GM21515 (cell line): ENCODE data around the gene ATP8B3.
A peak's percentile ranks its signal among the peaks of the same experiment; 100 is the strongest.

ENCODE experiments used
- ATAC-seq: cut with Tn5 transposase; IDR thresholded peaks from one replicate; pipeline ENCODE4 v1.9.1; 2021; ENCODE audit not compliant: unreplicated experiment

Gene ATP8B3

GRCh38 chr19:1816530-1817298 is 4.6 kb upstream of the ATP8B3 start:
- ATAC-seq: no peak

- no peak for ATAC-seq
These were observed 3.8 kb upstream of the ATP8B3 start for GRCh38 chr19:1815605-1816529.

GRCh38 chr19:1814833-1815604 is 2.9 kb upstream of the ATP8B3 start:
- ATAC-seq: no peak

- ATAC-seq: no peak
These were observed 2.3 kb upstream of the ATP8B3 start for GRCh38 chr19:1814391-1814790.

GRCh38 chr19:1813192-1814182 is 1.4 kb upstream of the ATP8B3 start:
- no peak for ATAC-seq

- peak; percentile 71 for ATAC-seq
These were observed 533 bp upstream of the ATP8B3 start for GRCh38 chr19:1812426-1813191.

GRCh38 chr19:1811472-1811894 is 593 bp downstream of the ATP8B3 start:
- no peak for ATAC-seq

- no peak for ATAC-seq
These were observed 1.5 kb downstream of the ATP8B3 start for GRCh38 chr19:1810439-1811160.

- ATAC-seq: no peak
These were observed 2.4 kb downstream of the ATP8B3 start for GRCh38 chr19:1809678-1810077.

- no peak for ATAC-seq
These were observed 3.7 kb downstream of the ATP8B3 start for GRCh38 chr19:1808395-1808731.

GRCh38 chr19:1807695-1808394 is 4.2 kb downstream of the ATP8B3 start:
- ATAC-seq: no peak

- no peak for ATAC-seq
These were observed 4.9 kb downstream of the ATP8B3 start for GRCh38 chr19:1807030-1807694.

GRCh38 chr19:1806184-1807029 is 5.7 kb downstream of the ATP8B3 start:
- ATAC-seq: no peak

GRCh38 chr19:1805401-1806183 is 6.5 kb downstream of the ATP8B3 start:
- no peak for ATAC-seq

GRCh38 chr19:1804858-1805257 is 7.2 kb downstream of the ATP8B3 start:
- ATAC-seq: no peak
